Bone marrow (tissue), 2 donors: ENCODE measurements around the gene PRTN3.

ENCODE experiments used
- DNase-seq, 2 donors: peaks; one replicate each; lab custom pipeline; 2025; lab: John Stamatoyannopoulos, UW

The PRTN3 gene

DNA sequence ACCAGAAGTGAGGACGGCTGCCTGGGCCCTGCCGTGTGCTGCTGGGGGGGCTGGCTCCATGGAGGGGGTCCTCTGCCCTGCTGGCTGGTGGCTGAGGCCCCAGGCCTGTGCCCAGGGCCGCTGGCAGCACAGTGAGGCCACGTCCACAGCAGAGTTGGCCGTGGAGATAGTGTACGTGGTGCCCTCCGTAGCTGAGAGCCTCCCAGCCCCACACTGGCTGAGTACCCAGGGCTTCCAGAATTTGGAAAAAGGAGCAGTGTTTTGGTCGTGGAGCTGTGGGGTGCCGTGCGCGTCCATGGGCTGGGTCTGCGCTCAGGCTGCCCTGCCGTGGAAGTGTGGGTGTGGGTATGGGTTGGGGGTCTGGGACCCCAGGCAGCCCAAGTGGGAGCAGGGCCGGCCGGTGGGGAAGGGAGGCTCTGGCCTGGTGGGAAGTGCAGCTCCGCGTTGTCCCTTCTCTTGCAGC, 37.7 kb upstream of the PRTN3 start:
- no peak for DNase-seq

DNA sequence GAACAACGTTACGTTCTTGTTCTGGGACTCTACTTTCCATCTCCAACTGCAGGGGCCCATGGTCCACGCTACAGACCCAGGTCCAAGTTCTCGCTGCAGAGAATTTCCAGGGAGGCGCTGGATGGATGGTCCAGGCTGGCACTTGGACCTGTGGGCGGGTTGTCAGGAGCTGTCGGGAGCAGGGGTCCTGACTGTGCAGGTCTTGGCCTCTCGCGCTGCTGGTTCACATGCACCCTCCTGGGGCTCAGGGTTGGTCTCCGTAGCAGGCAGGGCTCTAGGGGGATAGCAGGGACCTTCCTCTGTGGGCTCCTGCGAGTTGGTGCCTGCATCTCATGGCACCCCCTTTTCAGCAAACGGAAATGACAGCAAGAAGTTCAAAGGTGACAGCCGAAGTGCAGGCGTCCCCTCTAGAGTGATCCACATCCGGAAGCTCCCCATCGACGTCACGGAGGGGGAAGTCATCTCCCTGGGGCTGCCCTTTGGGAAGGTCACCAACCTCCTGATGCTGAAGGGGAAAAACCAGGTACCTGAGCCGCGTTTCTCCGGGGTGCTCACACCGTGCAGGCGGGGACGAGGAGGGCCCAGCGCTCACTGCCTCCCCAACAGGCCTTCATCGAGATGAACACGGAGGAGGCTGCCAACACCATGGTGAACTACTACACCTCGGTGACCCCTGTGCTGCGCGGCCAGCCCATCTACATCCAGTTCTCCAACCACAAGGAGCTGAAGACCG, 36.9 kb upstream of the PRTN3 start:
- DNase-seq = no peak

DNA sequence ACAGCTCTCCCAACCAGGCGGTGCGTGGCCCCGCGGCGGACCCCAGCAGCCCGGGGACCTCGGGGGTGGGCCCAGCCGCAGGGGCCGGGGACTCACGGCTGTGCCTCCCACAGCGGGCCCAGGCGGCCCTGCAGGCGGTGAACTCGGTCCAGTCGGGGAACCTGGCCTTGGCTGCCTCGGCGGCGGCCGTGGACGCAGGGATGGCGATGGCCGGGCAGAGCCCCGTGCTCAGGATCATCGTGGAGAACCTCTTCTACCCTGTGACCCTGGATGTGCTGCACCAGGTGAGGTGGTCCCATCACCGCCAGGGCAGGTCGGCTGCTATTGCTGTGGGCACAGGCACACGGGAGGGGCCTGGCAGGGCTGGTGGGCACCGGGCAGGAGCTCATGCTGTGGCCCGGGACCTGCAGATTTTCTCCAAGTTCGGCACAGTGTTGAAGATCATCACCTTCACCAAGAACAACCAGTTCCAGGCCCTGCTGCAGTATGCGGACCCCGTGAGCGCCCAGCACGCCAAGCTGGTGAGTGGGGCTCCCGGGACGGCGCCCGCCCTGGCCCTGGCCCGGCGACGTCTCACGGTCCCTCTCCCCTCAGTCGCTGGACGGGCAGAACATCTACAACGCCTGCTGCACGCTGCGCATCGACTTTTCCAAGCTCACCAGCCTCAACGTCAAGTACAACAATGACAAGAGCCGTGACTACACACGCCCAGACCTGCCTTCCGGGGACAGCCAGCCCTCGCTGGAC, 36.2 kb upstream of the PRTN3 start:
- DNase-seq = no peak

DNA sequence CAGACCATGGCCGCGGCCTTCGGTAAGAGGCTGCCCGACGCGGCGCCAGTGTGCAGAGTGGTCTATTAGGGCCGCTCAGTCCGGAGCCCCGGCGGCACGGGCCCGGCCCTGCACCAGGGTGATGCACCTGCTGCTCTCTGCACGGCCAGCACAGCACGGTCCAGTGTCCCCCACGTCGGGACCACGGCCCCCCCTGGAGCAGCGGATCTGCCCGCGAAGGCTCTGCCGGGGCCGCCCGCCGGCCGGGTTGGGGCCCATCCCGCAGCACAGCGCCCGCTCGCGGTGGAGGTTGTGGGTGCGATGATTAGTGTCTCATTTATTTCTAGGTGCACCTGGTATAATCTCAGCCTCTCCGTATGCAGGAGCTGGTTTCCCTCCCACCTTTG, 35.6 kb upstream of the PRTN3 start:
- DNase-seq = no peak

DNA sequence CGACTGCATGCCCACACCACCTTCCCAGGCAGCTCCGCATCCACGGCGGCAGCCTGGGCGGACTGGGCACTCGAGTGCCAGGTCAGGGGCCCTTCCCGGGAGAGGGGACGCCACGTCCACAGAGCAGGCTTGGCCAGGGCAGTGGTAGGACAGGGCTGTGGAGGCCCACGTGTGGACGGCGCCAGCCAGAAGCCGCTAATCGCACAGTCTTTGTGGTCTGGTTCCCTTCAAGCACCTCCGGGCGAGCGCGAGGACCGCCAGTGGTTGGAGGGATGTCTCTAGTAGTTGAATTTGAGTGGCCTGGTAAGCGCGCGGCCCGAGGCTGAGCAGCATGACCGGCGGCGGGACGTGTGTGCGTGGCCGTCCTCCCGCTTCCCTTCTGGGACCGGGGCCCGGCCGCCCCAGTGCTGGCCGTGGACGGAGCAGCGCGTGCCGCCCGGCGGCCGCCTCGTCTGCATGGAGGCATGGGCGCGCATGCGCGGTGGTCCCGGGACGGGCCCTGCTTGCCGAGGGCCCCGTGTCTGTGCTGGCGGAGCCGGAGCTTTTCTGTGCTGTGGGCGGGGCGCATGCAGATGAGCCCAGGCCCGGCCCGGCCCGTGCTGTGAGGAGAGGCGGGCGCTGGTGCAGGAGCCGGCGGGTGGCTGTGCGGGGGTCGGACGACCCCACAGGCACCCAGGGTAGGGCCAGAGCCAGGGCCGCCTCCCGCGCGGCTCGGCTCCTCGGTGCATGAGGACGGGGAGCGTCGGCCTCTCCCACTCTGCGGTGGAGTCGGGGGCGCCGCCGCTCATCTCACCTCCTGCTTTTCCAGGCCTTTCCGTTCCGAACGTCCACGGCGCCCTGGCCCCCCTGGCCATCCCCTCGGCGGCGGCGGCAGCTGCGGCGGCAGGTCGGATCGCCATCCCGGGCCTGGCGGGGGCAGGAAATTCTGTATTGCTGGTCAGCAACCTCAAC, 34.9 kb upstream of the PRTN3 start:
- DNase-seq = no peak

DNA sequence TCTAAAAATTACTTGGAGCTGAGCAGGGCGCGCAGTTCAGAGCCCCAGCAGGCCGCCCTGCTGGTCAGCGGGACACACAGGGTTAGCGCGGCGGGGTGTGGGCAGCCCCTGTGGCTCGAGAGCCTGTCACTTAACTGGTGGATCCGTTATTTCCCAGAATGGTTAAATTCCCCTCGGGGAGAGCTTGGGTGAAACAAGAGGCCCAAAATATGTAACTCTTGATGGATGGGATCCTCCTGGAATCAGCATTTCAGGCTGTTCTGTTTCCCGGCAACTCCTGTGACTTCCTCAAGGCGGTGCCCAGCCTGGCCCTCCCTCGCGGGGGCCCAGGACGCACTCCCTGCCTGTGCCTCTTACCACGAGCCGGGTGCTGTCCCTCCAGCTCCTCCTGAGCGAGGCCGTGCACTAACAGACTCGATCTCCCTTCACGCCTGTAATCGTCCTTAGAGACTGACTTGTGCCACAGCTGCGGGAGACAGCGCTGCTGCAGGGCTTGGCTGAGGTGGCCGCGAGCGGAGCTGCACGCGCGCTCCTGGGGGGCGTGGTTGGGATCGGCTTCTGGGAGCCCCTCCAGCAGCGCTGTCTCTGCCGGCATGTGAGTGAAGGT, 33.9 kb upstream of the PRTN3 start:
- DNase-seq = no peak

DNA sequence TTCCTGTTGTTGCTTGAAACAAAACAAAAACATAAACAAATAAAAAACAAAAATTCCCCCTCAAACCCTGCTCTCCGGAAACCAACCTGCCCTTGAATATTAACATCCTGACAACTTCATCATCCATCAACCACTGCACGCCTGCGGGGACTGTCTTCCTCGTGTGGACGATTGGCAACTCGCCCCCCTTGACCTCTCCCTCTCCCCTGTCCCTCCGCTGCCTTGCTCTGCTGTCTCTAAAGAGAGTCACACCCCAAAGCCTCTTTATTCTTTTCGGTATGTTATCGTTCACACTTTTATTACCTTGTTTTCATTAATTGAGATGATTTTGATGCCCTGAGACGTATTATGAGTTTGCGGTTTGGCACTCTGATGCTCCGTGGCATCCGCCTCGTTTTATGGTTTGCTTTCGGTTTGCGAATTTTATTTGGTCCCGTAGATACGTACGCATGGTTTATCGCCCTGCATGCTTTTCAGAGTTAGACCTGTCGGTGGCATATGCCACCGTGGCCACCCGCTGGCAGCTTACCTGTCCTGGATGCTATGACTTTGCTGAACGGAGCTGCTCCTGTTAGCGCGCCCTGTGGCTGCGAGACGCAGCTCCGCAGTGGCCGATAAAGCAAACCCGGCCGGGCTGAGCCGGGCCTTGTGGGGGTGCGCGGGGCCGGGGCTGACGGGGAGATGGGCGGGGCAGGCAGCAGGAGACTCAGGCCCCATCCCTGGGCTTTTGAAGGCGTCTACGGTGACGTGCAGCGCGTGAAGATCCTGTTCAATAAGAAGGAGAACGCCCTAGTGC, 33.0 kb upstream of the PRTN3 start:
- no peak for DNase-seq

DNA sequence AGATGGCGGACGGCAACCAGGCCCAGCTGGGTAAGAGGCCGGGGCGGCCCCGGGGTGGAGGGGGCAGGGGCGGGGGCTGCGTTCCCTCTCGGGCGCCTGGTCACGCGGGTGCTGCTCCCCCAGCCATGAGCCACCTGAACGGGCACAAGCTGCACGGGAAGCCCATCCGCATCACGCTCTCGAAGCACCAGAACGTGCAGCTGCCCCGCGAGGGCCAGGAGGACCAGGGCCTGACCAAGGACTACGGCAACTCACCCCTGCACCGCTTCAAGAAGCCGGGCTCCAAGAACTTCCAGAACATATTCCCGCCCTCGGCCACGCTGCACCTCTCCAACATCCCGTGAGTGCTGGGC, 32.4 kb upstream of the PRTN3 start:
- no peak for DNase-seq

DNA sequence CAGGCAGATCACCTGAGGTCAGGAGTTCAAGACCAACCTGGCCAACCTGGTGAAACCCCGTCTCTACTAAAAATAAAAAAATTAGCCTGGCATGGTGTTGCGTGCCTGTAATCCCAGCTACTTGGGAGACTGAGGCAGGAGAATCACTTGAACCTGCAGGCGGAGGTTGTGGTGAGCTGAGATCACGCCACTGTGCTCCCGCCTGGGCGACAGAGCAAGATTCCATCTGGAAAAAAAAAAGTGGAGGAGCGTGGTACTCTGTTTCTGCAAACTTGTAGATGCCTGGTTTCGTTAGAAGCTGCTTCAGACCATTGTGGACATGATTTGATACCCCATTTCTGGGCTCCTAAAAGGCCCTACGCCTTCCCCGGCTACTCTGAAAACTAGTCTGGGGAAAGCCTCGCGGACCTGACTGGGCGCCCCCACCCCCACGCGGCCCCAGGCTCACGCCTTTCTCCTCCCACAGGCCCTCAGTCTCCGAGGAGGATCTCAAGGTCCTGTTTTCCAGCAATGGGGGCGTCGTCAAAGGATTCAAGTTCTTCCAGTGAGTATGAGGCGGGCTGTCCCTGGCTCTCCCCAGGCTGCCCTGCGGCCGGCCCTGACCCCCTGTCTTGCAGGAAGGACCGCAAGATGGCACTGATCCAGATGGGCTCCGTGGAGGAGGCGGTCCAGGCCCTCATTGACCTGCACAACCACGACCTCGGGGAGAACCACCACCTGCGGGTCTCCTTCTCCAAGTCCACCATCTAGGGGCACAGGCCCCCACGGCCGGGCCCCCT, 30.5 kb upstream of the PRTN3 start:
- DNase-seq = no peak

DNA sequence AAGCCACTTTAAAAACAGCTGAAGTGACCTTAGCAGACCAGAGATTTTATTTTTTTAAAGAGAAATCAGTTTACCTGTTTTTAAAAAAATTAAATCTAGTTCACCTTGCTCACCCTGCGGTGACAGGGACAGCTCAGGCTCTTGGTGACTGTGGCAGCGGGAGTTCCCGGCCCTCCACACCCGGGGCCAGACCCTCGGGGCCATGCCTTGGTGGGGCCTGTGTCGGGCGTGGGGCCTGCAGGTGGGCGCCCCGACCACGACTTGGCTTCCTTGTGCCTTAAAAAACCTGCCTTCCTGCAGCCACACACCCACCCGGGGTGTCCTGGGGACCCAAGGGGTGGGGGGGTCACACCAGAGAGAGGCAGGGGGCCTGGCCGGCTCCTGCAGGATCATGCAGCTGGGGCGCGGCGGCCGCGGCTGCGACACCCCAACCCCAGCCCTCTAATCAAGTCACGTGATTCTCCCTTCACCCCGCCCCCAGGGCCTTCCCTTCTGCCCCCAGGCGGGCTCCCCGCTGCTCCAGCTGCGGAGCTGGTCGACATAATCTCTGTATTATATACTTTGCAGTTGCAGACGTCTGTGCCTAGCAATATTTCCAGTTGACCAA, 29.8 kb upstream of the PRTN3 start:
- DNase-seq = no peak

DNA sequence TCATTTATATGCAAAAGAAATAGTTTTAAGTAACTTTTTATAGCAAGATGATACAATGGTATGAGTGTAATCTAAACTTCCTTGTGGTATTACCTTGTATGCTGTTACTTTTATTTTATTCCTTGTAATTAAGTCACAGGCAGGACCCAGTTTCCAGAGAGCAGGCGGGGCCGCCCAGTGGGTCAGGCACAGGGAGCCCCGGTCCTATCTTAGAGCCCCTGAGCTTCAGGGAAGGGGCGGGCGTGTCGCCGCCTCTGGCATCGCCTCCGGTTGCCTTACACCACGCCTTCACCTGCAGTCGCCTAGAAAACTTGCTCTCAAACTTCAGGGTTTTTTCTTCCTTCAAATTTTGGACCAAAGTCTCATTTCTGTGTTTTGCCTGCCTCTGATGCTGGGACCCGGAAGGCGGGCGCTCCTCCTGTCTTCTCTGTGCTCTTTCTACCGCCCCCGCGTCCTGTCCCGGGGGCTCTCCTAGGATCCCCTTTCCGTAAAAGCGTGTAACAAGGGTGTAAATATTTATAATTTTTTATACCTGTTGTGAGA, 29.2 kb upstream of the PRTN3 start:
- DNase-seq = no peak

DNA sequence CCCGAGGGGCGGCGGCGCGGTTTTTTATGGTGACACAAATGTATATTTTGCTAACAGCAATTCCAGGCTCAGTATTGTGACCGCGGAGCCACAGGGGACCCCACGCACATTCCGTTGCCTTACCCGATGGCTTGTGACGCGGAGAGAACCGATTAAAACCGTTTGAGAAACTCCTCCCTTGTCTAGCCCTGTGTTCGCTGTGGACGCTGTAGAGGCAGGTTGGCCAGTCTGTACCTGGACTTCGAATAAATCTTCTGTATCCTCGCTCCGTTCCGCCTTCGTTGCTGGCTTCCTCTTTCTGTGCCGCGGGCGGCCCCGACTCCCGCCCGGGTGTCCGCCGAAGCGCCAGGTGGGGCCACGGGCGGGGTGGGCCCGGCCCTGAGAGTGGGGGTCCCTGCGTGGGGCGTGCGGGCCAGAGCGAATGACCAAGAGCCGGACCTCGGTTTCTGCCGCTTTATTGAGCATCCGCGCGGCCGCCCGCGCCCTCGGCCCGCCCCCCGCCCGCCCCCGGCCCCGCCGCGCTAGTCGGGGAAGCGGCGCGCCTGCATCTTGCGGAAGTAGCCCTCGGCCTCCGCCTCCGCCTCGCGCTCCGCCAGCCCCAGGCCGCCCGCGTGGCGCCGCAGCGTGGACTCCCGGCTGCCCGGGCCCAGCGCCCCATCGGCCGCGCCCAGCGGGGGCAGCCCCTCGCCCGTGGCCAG, 28.6 kb upstream of the PRTN3 start:
- no peak for DNase-seq

DNA sequence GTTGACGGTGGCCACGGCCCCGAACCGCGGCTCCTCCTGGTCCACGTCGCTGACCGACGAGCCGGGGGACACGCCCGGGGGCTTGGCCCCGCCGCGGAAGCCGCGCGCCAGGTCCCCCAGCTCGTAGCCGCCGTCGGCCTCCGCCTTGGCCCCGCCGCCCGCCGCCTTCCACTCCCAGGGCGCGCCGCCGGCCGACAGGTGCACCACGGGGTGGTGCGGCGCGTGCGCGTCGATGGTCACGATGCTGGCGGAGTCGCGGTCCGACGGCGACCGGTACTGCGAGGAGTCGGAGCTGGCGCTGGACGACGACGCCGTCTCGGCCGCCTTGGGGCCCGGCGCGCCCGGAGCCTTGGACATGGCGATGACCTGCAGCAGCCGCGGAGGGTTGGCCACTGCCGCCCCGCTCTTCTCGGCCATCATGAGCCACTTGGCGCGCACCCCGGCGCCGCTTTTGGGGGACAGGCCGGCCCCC, 28.0 kb upstream of the PRTN3 start:
- no peak for DNase-seq

DNA sequence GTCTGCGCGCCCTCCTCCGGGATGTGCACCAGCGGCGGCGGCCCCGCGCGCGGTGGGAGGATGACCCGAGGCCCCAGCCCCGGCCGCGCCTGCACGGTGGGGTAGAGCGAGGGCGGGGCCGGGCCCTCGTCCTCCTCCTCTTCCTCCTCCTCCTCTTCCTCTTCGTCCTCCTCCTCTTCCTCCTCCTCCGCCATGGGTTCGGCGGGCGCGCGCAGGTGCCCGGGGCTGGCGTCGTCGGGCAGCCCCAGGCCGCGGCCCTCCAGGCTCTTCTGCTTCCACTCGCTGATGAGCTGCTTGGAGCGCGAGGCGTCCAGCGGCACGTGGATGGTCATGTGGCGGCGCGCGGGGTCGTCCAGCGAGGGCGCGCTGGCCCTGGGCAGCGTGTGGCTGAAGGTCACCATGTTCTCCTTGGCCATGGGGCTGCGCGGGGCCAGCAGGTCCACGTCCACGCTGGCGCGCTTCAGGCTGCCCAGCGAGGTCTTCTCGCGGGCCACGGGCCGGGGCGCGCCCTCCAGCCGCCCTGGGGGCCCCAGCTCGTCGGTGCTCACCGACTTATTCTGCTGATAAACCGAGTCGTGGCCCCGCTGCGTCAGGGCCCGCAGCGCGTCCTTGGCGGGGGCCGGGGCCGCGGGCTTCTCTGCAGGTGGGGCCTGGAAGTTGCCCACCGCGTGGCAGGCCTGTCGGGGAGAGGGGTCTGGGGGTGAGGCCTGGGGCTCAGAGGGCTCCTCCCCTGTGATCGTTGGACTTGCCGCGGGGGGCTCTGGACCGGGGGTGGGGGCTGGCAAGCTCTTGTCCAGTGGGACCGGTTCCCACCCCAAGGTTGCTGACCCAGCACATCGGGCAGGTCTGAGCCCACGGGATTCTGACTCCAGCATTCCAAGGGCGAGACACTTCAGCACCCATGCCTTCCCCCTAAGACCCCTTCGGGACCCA, 27.3 kb upstream of the PRTN3 start:
- DNase-seq = no peak

DNA sequence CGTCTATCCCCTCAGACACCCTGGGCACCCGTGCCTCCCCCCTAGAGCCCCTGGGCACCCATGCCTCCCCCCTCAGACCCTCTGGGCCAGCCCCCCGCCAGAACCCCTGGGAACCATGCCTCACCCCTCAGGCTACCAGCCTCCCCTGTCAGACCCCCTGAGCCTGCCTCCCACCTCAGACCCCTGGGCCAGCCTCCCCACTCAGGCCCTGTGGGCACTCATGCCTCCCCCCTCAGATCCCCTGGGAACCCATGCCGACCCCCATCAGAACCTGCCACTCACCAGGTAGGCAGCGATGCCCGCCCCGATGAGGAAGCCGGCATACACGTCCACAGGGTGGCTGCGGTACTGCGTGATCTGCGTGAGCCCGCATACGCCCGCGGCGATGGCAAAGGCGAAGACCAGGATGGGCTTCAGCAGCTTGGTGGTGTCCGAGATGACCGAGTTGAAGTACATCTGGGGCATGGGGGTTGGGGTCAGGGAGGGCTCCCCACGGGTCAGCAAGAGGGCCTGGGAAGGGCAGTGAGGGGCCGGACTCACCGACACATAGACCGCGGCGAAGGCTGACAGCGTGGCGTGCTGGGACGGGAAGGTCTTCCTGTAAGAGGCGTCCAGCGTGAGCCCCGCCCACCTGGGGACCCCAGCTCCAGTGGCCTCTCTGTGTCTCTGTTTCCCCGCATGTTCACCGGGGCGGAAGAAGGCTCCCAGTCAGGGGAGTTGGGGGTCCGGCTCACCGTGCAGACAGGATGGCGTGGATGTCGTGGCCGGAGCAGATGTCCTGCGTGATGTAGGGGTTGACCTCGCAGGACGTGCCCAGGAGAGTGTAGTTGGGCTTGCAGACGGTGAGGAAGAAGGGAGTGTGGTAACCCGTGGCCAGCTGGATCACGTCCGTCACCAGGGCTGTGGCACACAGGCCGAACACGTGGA, 26.4 kb upstream of the PRTN3 start:
- no peak for DNase-seq

DNA sequence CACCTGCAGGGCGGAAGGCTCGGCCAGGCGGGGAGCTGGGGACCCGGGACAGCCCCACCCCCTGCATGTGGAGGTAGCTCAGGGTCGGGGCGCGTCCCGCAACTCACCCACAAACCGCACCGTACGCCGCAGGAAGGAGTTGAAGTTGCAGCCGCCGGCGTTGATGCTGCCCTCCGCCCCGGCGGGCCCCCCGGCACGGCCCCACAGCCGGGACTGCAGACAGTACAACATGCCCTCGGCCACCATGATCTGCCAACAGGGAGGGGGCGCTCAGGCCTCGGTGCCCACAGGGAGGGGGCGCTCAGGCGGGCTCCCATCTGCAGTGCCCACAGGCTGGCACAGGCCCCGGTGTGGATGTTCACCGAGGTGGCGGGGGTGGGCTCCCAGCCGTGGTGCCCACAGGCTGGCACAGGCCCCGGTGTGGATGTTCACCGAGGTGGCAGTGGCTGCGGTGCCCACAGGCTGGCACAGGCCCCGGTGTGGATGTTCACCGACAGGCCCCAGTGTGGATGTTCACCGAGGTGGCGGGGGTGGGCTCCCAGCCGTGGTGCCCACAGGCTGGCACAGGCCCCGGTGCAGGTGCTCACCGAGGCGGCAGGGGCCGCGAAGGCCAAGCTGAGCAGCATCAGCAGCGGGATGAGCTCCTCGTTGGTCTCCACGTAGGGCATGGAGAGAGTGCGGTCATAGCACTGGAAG, 25.6 kb upstream of the PRTN3 start:
- DNase-seq = no peak
